GM18526 (cell line): Measurements from ENCODE around the gene ASTN1.

Experiments
- POLR2A ChIP-seq: IDR thresholded peaks from 3 replicates; pipeline ENCODE4 v1.6.1; 2011; ENCODE audit not compliant: insufficient read length; ENCODE audit errors: extremely low read depth

The ASTN1 gene

GRCh38 chr1:176957603-176958002 is 206.9 kb downstream of the ASTN1 start:
- no peak for TF ChIP-seq POLR2A

GRCh38 chr1:176954242-176954641 is 210.3 kb downstream of the ASTN1 start:
- TF ChIP-seq POLR2A, result no peak

- no peak for TF ChIP-seq POLR2A
Observed at GRCh38 chr1:176950736-176951324, 213.7 kb downstream of the ASTN1 start.

- no peak for TF ChIP-seq POLR2A
Observed at GRCh38 chr1:176949033-176949662, 215.4 kb downstream of the ASTN1 start.

- no peak for TF ChIP-seq POLR2A
Observed at GRCh38 chr1:176944606-176945005, 219.9 kb downstream of the ASTN1 start.

GRCh38 chr1:176943783-176944182 is 220.7 kb downstream of the ASTN1 start:
- no peak for TF ChIP-seq POLR2A

GRCh38 chr1:176942346-176942745 is 222.2 kb downstream of the ASTN1 start:
- no peak for TF ChIP-seq POLR2A

- no peak for TF ChIP-seq POLR2A
Observed at GRCh38 chr1:176939993-176940392, 224.5 kb downstream of the ASTN1 start.

- no peak for TF ChIP-seq POLR2A
Observed at GRCh38 chr1:176938375-176938774, 226.1 kb downstream of the ASTN1 start.

- no peak for TF ChIP-seq POLR2A
Observed at GRCh38 chr1:176934370-176934769, 230.1 kb downstream of the ASTN1 start.

- no peak for TF ChIP-seq POLR2A
Observed at GRCh38 chr1:176932114-176933104, 232.1 kb downstream of the ASTN1 start.

- no peak for TF ChIP-seq POLR2A
Observed at GRCh38 chr1:176931526-176931925, 233.0 kb downstream of the ASTN1 start.

GRCh38 chr1:176926330-176927086 is 238.0 kb downstream of the ASTN1 start:
- TF ChIP-seq POLR2A, result no peak

- TF ChIP-seq POLR2A, result no peak
Observed at GRCh38 chr1:176925223-176925622, 239.3 kb downstream of the ASTN1 start.

- TF ChIP-seq POLR2A, result no peak
Observed at GRCh38 chr1:176923283-176923682, 241.2 kb downstream of the ASTN1 start.
